Urinary bladder (tissue), 4 donors: Measurements from ENCODE around the gene GSTM2. TPM values are rescaled to one million over a fixed set of nuclear protein-coding genes. Genes with fewer than 3 reads are reported as not detected.

Experiments used
- DNase-seq: peaks from one replicate; pipeline ENCODE4 v3.0.0-alpha.2; 2015; ENCODE audit errors: extremely low spot score
- H3K27ac ChIP-seq: one replicate; pipeline ENCODE4 v1.5.1; 2013; ENCODE audit warnings: low read depth, mild to moderate bottlenecking, moderate library complexity
- H3K36me3 ChIP-seq: one replicate; pipeline ENCODE4 v1.6.1; 2013; ENCODE audit warnings: mild to moderate bottlenecking, moderate library complexity; ENCODE audit not compliant: insufficient read depth
- H3K4me1 ChIP-seq: one replicate; pipeline ENCODE4 v1.6.1; 2013; ENCODE audit warnings: mild to moderate bottlenecking, moderate library complexity; ENCODE audit not compliant: insufficient read depth
- H3K4me3 ChIP-seq: one replicate; pipeline ENCODE4 v1.5.1; 2013; ENCODE audit warnings: low read depth, low read length
- WGBS: extraction: QIAGEN DNeasy Blood & Tissue Kit; methylation state at CpG from one replicate; pipeline ENCODE4 v1.1.7; 2013; 5-methylcytosine and 5-hydroxymethylcytosine counted together
- polyA plus RNA-seq: library from polyadenylated mRNA; stranded (reverse); fragments of 200-250 nt; gene quantifications from one replicate; pipeline ENCODE4 v1.2.3, GENCODE V29; 2013
- total RNA-seq: library from RNA; depleted of rRNA; stranded (reverse); fragments of >200 nt; gene quantifications from one replicate; pipeline ENCODE4 v1.2.3, GENCODE V29; 2014
- donor health status: healthy with polysubstance abuse.
- donor health status: healthy.

The GSTM2 gene
- total and polyA plus RNA-seq, 2 donors = 77.9 to 78.0 TPM

- WGBS = 66% methylated on average over 13 of the region's 13 CpGs
Observed at GRCh38 chr1:109634771-109635750, 32.8 kb upstream of the GSTM2 start.

GRCh38 chr1:109635862-109636200, 32.0 kb upstream of the GSTM2 start:
- H3K36me3 ChIP-seq = no peaks in the 10 kb centered on the region

More at GRCh38 chr1:109634771-109635750, 32.8 kb upstream of the GSTM2 start:
- Histone ChIP-seq H3K36me3 (no peaks in the 10 kb centered on the region), H3K4me1 (no peaks in the 10 kb centered on the region), H3K27ac (no peak overlapping the region), H3K4me3 (no peak overlapping the region)
- no peak for DNase-seq

GRCh38 chr1:109636201-109636952, 31.5 kb upstream of the GSTM2 start:
- no peak for DNase-seq
- H3K27ac ChIP-seq = no peak overlapping the region
- no peak overlapping the region for H3K4me3 ChIP-seq
- H3K4me1 ChIP-seq = no peaks in the 10 kb centered on the region
- H3K36me3 ChIP-seq = no peaks in the 10 kb centered on the region
- 51% methylated on average over 9 of the region's 9 CpGs for WGBS

More at GRCh38 chr1:109635862-109636200, 32.0 kb upstream of the GSTM2 start:
- Histone ChIP-seq H3K27ac (no peak overlapping the region), H3K4me3 (no peak overlapping the region), H3K4me1 (no peaks in the 10 kb centered on the region)
- DNase-seq = no peak
- WGBS = 60% methylated on average over 2 of the region's 2 CpGs

GRCh38 chr1:109637446-109637845, 30.4 kb upstream of the GSTM2 start:
- DNase-seq = no peak
- no peak overlapping the region for H3K4me3 ChIP-seq
- no peak overlapping the region for H3K27ac ChIP-seq
- WGBS = 97% methylated on average over 7 of the region's 7 CpGs
- no peaks in the 10 kb centered on the region for H3K36me3 ChIP-seq
- H3K4me1 ChIP-seq = no peaks in the 10 kb centered on the region

- Histone ChIP-seq H3K4me3 (no peak overlapping the region), H3K36me3 (no peaks in the 10 kb centered on the region), H3K4me1 (no peaks in the 10 kb centered on the region), H3K27ac (no peak overlapping the region)
- 81% methylated on average over 9 of the region's 9 CpGs for WGBS
- DNase-seq = no peak
Observed at GRCh38 chr1:109639063-109639840, 28.6 kb upstream of the GSTM2 start.

- Histone ChIP-seq H3K36me3 (no peaks in the 10 kb centered on the region), H3K27ac (no peak overlapping the region), H3K4me1 (no peaks in the 10 kb centered on the region), H3K4me3 (no peak overlapping the region)
- no peak for DNase-seq
- WGBS = 55% methylated on average over 6 of the region's 6 CpGs
Observed at GRCh38 chr1:109639841-109640184, 28.0 kb upstream of the GSTM2 start.

GRCh38 chr1:109640285-109640865, 27.5 kb upstream of the GSTM2 start:
- H3K4me1 ChIP-seq = no peaks in the 10 kb centered on the region
- H3K27ac ChIP-seq = no peak overlapping the region
- no peak overlapping the region for H3K4me3 ChIP-seq
- H3K36me3 ChIP-seq = no peaks in the 10 kb centered on the region
- 47% methylated on average over 5 of the region's 5 CpGs for WGBS
- DNase-seq = no peak

GRCh38 chr1:109641078-109641740, 26.6 kb upstream of the GSTM2 start:
- Histone ChIP-seq H3K4me3 (no peak overlapping the region), H3K36me3 (no peaks in the 10 kb centered on the region), H3K4me1 (no peaks in the 10 kb centered on the region), H3K27ac (no peak overlapping the region)
- no peak for DNase-seq
- WGBS = 74% methylated on average over 2 of the region's 2 CpGs

- Histone ChIP-seq H3K27ac (no peak overlapping the region), H3K36me3 (no peaks in the 10 kb centered on the region), H3K4me1 (no peaks in the 10 kb centered on the region), H3K4me3 (no peak overlapping the region)
- DNase-seq = no peak
- WGBS = 87% methylated on average over 2 of the region's 2 CpGs
Observed at GRCh38 chr1:109641861-109642260, 26.0 kb upstream of the GSTM2 start.

GRCh38 chr1:109642626-109643025, 25.2 kb upstream of the GSTM2 start:
- WGBS = 82% methylated on average over 3 of the region's 3 CpGs
- H3K27ac ChIP-seq = no peak overlapping the region
- no peak for DNase-seq
- H3K4me3 ChIP-seq = no peak overlapping the region
- no peaks in the 10 kb centered on the region for H3K4me1 ChIP-seq
- no peaks in the 10 kb centered on the region for H3K36me3 ChIP-seq

- DNase-seq = no peak
- 36% methylated on average over 32 of the region's 32 CpGs for WGBS
- Histone ChIP-seq H3K27ac (no peak overlapping the region), H3K4me3 (no peak overlapping the region), H3K36me3 (no peaks in the 10 kb centered on the region), H3K4me1 (no peaks in the 10 kb centered on the region)
Observed at GRCh38 chr1:109643385-109644230, 24.2 kb upstream of the GSTM2 start.

GRCh38 chr1:109644670-109645069, 23.2 kb upstream of the GSTM2 start:
- Histone ChIP-seq H3K27ac (no peak overlapping the region), H3K4me1 (no peaks in the 10 kb centered on the region), H3K36me3 (no peaks in the 10 kb centered on the region), H3K4me3 (no peak overlapping the region)
- DNase-seq = no peak
- WGBS = 32% methylated on average over 10 of the region's 10 CpGs
